HL-60/S4 treated with retinoic acid at 250 ng/mL for 4 days and 3 days (cell line): Measurements from ENCODE around the gene SYNE1.

Experiments
- in situ Hi-C: fragments of 300-500 bp; cut with MboI; formaldehyde crosslinking; loops from 2 replicates; pipeline ENCODE4 v1.7.0; 2022; ENCODE audit warnings: low sequenced_read_pairs

SYNE1 gene

GRCh38 chr6:152244998-152245630 lies 392.0 kb downstream of the SYNE1 start:
- in situ Hi-C loops = no loop called here

GRCh38 chr6:152241013-152241766 lies 396.0 kb downstream of the SYNE1 start:
- in situ Hi-C loops = no loop called here

GRCh38 chr6:152240436-152240835 lies 396.7 kb downstream of the SYNE1 start:
- in situ Hi-C loops = no loop called here

GRCh38 chr6:152236370-152237097 lies 400.6 kb downstream of the SYNE1 start:
- in situ Hi-C loops = no loop called here

- in situ Hi-C loops = no loop called here
These were observed 403.4 kb downstream of the SYNE1 start for GRCh38 chr6:152233547-152234320.

- in situ Hi-C loops = no loop called here
These were observed 404.5 kb downstream of the SYNE1 start for GRCh38 chr6:152232501-152233151.

- in situ Hi-C loops = no loop called here
These were observed 407.8 kb downstream of the SYNE1 start for GRCh38 chr6:152229330-152229729.

GRCh38 chr6:152226119-152226518 lies 411.0 kb downstream of the SYNE1 start:
- in situ Hi-C loops = no loop called here

GRCh38 chr6:152225241-152225934 lies 411.8 kb downstream of the SYNE1 start:
- in situ Hi-C loops = no loop called here

- in situ Hi-C loops = no loop called here
These were observed 413.5 kb downstream of the SYNE1 start for GRCh38 chr6:152223636-152224035.

GRCh38 chr6:152221806-152222628 lies 415.1 kb downstream of the SYNE1 start:
- in situ Hi-C loops = no loop called here

GRCh38 chr6:152220786-152221185 lies 416.4 kb downstream of the SYNE1 start:
- in situ Hi-C loops = no loop called here

GRCh38 chr6:152218887-152219286 lies 418.3 kb downstream of the SYNE1 start:
- in situ Hi-C loops = no loop called here

- in situ Hi-C loops = no loop called here
These were observed 424.7 kb downstream of the SYNE1 start for GRCh38 chr6:152212437-152212836.

GRCh38 chr6:152209211-152209610 lies 428.0 kb downstream of the SYNE1 start:
- in situ Hi-C loops = no loop called here

- in situ Hi-C loops = no loop called here
These were observed 429.0 kb downstream of the SYNE1 start for GRCh38 chr6:152207915-152208714.

- in situ Hi-C loops = no loop called here
These were observed 430.9 kb downstream of the SYNE1 start for GRCh38 chr6:152206072-152206818.

GRCh38 chr6:152204591-152204990 lies 432.6 kb downstream of the SYNE1 start:
- in situ Hi-C loops = no loop called here
